ENCODE data around the gene OPALIN.
"Not testable (repeated sequence)": the region's sequence is repeated elsewhere in the genome, so short reads cannot be mapped to it uniquely, and the experiment has no call there.

Gene OPALIN

GRCh38 chr10:96338279-96338925 is 20.4 kb downstream of the OPALIN start:
- no peak for DNase-seq (ENCODE audit: low read depth in 2 of 2)

GRCh38 chr10:96337106-96337505 is 21.7 kb downstream of the OPALIN start:
- no peak for DNase-seq (ENCODE audit: low read depth in 2 of 2)

GRCh38 chr10:96334616-96335526 is 23.9 kb downstream of the OPALIN start:
- DNase-seq (ENCODE audit: low read depth in 2 of 2): no peak

GRCh38 chr10:96333101-96333500 is 25.7 kb downstream of the OPALIN start:
- DNase-seq (ENCODE audit: low read depth in 2 of 2): no peak

GRCh38 chr10:96327462-96327861 is 31.3 kb downstream of the OPALIN start:
- no peak for DNase-seq (ENCODE audit: low read depth in 2 of 2)

GRCh38 chr10:96325719-96326373 is 33.0 kb downstream of the OPALIN start:
- DNase-seq (ENCODE audit: low read depth in 2 of 2): no peak

GRCh38 chr10:96324447-96324846 is 34.4 kb downstream of the OPALIN start:
- no peak for DNase-seq (ENCODE audit: low read depth in 2 of 2)

- no peak for DNase-seq (ENCODE audit: low read depth in 2 of 2)
These were observed 36.5 kb downstream of the OPALIN start for GRCh38 chr10:96322275-96322674.

- DNase-seq (ENCODE audit: low read depth in 2 of 2): no peak
These were observed 37.0 kb downstream of the OPALIN start for GRCh38 chr10:96321822-96322221.

GRCh38 chr10:96319754-96320474 is 38.9 kb downstream of the OPALIN start:
- DNase-seq (ENCODE audit: low read depth in 2 of 2): no peak

GRCh38 chr10:96317067-96317833 is 41.6 kb downstream of the OPALIN start:
- DNase-seq (ENCODE audit: low read depth in 2 of 2): no peak

GRCh38 chr10:96313344-96313743 is 45.5 kb downstream of the OPALIN start:
- no peak for DNase-seq (ENCODE audit: low read depth in 2 of 2)

GRCh38 chr10:96311180-96311715 is 47.6 kb downstream of the OPALIN start:
- DNase-seq (ENCODE audit: low read depth in 2 of 2): no peak

GRCh38 chr10:96310321-96310669 is 48.5 kb downstream of the OPALIN start:
- DNase-seq (ENCODE audit: low read depth in 2 of 2): no peak

GRCh38 chr10:96309628-96310320 is 49.0 kb downstream of the OPALIN start:
- no peak for DNase-seq (ENCODE audit: low read depth in 2 of 2)

- DNase-seq (ENCODE audit: low read depth in 2 of 2): not testable (repeated sequence)
These were observed 49.9 kb downstream of the OPALIN start for GRCh38 chr10:96308854-96309253.

- DNase-seq (ENCODE audit: low read depth in 2 of 2): no peak
These were observed 52.3 kb downstream of the OPALIN start for GRCh38 chr10:96306516-96306915.

- no peak for DNase-seq (ENCODE audit: low read depth in 2 of 2)
These were observed 53.8 kb downstream of the OPALIN start for GRCh38 chr10:96305019-96305418.

GRCh38 chr10:96304230-96304629 is 54.6 kb downstream of the OPALIN start, which contains the start of gene DNTT:
TSS of gene DNTT (plus strand) at chr10:96304434. CDS start at chr10:96304498, 64 bp downstream.
- DNase-seq (ENCODE audit: low read depth in 2 of 2): no peak

- DNase-seq (ENCODE audit: low read depth in 2 of 2): no peak
These were observed 57.2 kb downstream of the OPALIN start for GRCh38 chr10:96301616-96302015.
